ENCODE measurements around the gene PRDM11.

GRCh38 chr11:45267052-45267451 lies 120.6 kb downstream of the PRDM11 start:
- TF ChIP-seq CTCF (conservative IDR thresholded peaks at IDR 0.05) (peak; percentile 45), EZH2 (IDR thresholded peaks at IDR 0.05; ENCODE audit: low read depth) (no peak)

All from PC-9 (cell line).